NB4 (cell line): ENCODE measurements around the gene PLXNA2.

Experiments
- POLR2A ChIP-seq: IDR thresholded peaks from 2 replicates; pipeline ENCODE4 v1.6.1; 2011; ENCODE audit warnings: mild to moderate bottlenecking; ENCODE audit not compliant: insufficient read length; ENCODE audit errors: extremely low read depth
- TF ChIP-seq, protein P1 (sequence below): IDR thresholded peaks from one replicate; pipeline ENCODE4 v1.5.1; 2012; ENCODE audit warnings: low read depth, low read length
- TF ChIP-seq, protein P2 (sequence below): IDR thresholded peaks from 2 replicates; pipeline ENCODE4 v1.6.1; 2011; ENCODE audit warnings: low read depth, low read length

DNA sequence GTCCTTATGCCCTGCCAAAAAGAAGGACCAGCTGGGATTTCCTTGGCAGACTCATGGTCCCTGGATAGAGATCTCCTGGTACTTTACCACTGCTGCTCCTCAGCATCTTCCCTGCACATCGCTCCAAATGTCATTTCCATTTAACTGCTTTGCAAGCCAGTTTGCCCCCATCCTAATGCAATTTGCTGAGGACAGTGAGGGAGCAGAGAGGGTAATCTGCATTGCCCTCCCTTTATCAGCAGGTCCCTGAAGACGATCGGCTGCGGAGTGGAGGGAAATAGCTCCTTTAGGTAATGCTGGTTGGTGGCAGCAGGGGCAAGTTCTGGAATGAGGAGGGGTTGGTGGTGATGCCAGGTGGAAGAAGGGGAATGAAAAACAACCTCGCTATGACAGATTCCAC is 2.7 kb downstream of the PLXNA2 start:
- TF ChIP-seq, protein P1, sequence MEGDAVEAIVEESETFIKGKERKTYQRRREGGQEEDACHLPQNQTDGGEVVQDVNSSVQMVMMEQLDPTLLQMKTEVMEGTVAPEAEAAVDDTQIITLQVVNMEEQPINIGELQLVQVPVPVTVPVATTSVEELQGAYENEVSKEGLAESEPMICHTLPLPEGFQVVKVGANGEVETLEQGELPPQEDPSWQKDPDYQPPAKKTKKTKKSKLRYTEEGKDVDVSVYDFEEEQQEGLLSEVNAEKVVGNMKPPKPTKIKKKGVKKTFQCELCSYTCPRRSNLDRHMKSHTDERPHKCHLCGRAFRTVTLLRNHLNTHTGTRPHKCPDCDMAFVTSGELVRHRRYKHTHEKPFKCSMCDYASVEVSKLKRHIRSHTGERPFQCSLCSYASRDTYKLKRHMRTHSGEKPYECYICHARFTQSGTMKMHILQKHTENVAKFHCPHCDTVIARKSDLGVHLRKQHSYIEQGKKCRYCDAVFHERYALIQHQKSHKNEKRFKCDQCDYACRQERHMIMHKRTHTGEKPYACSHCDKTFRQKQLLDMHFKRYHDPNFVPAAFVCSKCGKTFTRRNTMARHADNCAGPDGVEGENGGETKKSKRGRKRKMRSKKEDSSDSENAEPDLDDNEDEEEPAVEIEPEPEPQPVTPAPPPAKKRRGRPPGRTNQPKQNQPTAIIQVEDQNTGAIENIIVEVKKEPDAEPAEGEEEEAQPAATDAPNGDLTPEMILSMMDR, result no peak
- no peak for TF ChIP-seq POLR2A
- TF ChIP-seq, protein P2, sequence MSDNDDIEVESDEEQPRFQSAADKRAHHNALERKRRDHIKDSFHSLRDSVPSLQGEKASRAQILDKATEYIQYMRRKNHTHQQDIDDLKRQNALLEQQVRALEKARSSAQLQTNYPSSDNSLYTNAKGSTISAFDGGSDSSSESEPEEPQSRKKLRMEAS, result no peak
